GM12873 (cell line): ENCODE results near the gene CLEC20A.

ENCODE experiments used
- CTCF ChIP-seq: IDR thresholded peaks from 2 replicates; pipeline ENCODE4 v1.5.1; 2012; ENCODE audit warnings: low read depth, mild to moderate bottlenecking, moderate library complexity, low read length, control low read depth; ENCODE audit not compliant: insufficient read depth; ENCODE audit errors: missing control alignments

Gene CLEC20A

GRCh38 chr1:178490136-178490535 lies 6.6 kb downstream of the CLEC20A start:
- TF ChIP-seq CTCF = no peak

- TF ChIP-seq CTCF = no peak
Observed at GRCh38 chr1:178489399-178489798, 7.4 kb downstream of the CLEC20A start.

GRCh38 chr1:178488393-178488792 lies 8.4 kb downstream of the CLEC20A start:
- no peak for TF ChIP-seq CTCF

- TF ChIP-seq CTCF = no peak
Observed at GRCh38 chr1:178487070-178487615, 9.6 kb downstream of the CLEC20A start.

- no peak for TF ChIP-seq CTCF
Observed at GRCh38 chr1:178486100-178487069, 10.4 kb downstream of the CLEC20A start.

- no peak for TF ChIP-seq CTCF
Observed at GRCh38 chr1:178485541-178485981, 11.2 kb downstream of the CLEC20A start.

- no peak for TF ChIP-seq CTCF
Observed at GRCh38 chr1:178484698-178485225, 12.0 kb downstream of the CLEC20A start.
